Transverse colon (tissue), 3 donors: ENCODE data around the gene CCNI.

ENCODE experiments used
- EP300 ChIP-seq: sonication (generic); formaldehyde crosslinking; IDR thresholded peaks from one replicate; pipeline ENCODE4 v1.6.1; 2017; ENCODE audit warnings: antibody characterized with exemption, low read depth
- TF ChIP-seq, protein P1 (sequence below), 5 experiments: fragments of 200-600 bp in 3 of 5; fragments of 450-650 bp in 2 of 5; sonication (generic) in 3 of 5; IDR thresholded peaks; 1 replicate in 2 of 5; 2 replicates in 3 of 5; pipeline ENCODE4 v1.5.1; 2016 to 2017; ENCODE audit warnings: antibody characterized with exemption in 5 of 5, inconsistent platforms in 3 of 5, mild to moderate bottlenecking in 2 of 5, moderate library complexity in 1 of 5

DNA sequence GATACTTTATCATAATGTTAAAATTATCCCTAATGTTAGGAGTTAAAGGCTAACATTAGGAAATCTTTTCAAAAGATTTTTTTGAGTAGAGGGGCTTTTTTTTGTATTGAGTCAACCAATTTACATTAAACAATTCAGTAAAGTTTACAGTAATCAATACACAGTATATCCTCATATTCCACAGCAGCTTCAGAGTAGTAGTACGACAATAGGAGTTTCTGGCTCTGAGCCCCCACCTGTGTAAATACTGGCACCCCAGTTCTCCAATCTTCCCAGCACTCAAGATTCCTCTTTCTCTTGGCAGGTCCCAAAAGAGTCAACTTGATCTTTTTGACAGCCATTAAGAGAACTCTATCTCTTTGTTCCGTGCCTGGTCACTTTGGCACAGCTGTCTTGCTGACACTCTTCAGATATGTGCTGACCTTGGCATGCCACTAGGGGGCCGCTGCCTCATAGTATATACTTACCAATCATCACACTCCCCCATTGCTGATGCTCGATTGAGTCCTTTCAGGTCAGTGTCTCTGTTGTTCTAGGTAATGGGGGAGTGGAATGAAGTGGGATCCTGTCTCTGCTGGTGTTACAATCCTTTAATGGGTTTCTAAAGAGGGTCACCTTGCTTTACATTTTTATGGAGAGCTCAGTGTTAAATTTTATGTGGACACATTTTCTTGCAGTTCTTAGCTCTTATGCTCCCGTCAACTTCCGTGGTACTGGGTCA is 19.5 kb upstream of the CCNI start:
- TF ChIP-seq, protein P1, sequence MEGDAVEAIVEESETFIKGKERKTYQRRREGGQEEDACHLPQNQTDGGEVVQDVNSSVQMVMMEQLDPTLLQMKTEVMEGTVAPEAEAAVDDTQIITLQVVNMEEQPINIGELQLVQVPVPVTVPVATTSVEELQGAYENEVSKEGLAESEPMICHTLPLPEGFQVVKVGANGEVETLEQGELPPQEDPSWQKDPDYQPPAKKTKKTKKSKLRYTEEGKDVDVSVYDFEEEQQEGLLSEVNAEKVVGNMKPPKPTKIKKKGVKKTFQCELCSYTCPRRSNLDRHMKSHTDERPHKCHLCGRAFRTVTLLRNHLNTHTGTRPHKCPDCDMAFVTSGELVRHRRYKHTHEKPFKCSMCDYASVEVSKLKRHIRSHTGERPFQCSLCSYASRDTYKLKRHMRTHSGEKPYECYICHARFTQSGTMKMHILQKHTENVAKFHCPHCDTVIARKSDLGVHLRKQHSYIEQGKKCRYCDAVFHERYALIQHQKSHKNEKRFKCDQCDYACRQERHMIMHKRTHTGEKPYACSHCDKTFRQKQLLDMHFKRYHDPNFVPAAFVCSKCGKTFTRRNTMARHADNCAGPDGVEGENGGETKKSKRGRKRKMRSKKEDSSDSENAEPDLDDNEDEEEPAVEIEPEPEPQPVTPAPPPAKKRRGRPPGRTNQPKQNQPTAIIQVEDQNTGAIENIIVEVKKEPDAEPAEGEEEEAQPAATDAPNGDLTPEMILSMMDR (IDR thresholded peaks at IDR 0.05) = peak; percentile 78 to 87 (median 85)
- TF ChIP-seq EP300 = no peak
